GM10266 (cell line): ENCODE measurements around the gene PDE10A.

Experiments used
- DNase-seq: peaks from one replicate; pipeline ENCODE4 v3.0.0; 2012; ENCODE audit errors: extremely low spot score
- TF ChIP-seq, protein P1 (sequence below): IDR thresholded peaks from 2 replicates; pipeline ENCODE4 v1.5.1; 2012; ENCODE audit warnings: mild to moderate bottlenecking, low read depth; ENCODE audit not compliant: control insufficient read depth, insufficient read depth; ENCODE audit errors: missing control alignments

The PDE10A gene

DNA sequence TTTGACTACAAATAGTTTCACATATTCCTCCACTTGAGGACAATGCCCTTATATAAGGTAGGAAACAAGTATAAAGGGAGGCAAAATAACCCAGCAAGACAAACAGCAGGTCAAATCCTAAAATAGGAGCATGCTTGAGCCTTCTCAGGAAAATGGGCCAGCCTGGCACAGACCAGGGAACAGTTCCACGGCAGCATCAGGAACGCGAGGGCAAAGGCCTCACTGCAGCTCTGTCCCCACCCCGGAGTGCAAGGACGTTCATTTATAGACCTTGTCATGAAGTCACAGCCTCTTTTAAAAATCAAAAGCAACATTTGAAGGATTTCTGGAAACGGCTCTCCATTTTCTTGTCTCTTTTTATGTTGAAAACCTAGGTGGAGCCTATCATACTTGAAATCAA lies 17.1 kb downstream of the PDE10A start:
- DNase-seq = no peak
- TF ChIP-seq, protein P1, sequence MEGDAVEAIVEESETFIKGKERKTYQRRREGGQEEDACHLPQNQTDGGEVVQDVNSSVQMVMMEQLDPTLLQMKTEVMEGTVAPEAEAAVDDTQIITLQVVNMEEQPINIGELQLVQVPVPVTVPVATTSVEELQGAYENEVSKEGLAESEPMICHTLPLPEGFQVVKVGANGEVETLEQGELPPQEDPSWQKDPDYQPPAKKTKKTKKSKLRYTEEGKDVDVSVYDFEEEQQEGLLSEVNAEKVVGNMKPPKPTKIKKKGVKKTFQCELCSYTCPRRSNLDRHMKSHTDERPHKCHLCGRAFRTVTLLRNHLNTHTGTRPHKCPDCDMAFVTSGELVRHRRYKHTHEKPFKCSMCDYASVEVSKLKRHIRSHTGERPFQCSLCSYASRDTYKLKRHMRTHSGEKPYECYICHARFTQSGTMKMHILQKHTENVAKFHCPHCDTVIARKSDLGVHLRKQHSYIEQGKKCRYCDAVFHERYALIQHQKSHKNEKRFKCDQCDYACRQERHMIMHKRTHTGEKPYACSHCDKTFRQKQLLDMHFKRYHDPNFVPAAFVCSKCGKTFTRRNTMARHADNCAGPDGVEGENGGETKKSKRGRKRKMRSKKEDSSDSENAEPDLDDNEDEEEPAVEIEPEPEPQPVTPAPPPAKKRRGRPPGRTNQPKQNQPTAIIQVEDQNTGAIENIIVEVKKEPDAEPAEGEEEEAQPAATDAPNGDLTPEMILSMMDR = no peak

GRCh38 chr6:165644586-165645266 lies 18.3 kb downstream of the PDE10A start:
- TF ChIP-seq, protein P1 = no peak
- no peak for DNase-seq

DNA sequence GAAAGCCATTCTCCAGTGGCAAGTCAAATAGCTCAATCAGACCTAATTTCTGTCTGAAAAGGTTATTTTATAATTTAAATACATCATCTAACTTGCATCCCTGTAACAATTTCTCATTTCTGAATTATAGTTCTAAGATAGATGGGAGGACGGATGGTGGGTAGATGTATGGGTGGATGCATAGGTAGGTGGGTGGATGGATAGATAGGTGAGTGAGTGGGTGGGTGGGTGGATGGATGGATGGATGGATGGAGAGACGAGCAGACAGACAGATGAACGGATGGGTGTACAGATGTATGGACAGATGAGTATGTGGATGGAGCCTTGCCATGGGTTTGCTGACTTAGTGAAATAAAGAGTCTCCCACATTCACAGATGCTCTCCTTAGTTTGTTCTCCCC lies 20.0 kb downstream of the PDE10A start:
- TF ChIP-seq, protein P1 = no peak
- DNase-seq = no peak

- TF ChIP-seq, protein P1 = no peak
- no peak for DNase-seq
Observed at GRCh38 chr6:165641672-165642156, 21.3 kb downstream of the PDE10A start.

DNA sequence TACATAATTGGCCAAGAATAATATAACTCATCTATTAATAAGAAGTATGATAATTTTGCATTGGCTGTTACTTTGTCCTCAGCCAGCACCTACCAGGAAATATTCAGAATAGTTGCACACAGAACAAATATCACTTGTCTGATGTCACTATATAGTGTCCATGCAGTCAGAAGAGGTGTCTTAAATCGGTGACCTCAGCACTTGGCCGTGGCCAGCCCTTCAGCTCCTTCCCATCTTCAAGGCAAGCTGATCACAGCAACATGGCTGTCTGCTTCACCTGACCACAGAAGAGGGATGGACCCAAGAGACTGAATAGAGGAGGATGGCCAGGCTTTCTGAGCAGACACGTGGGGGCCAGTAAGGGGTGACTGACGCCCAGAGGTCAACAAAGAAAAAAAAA lies 22.2 kb downstream of the PDE10A start:
- DNase-seq = no peak
- TF ChIP-seq, protein P1 = no peak

DNA sequence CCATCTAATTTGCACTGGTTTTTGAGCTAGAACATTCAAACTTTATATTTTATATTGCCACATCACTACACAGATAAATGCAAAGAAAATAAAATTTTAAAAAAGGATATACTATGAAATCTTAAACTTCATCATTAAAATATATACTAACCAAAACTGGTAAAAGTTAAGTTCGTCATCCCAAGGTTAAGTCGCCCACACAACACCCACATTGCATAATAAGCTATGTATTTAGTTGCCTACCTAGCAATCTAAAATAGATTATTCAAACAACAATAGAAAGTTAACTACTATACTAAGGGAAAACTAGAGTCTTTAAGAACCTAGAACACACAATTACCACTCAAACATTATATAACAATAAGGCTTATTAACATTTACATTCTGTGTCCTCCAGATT lies 24.5 kb downstream of the PDE10A start:
- DNase-seq = no peak
- TF ChIP-seq, protein P1 = no peak

- TF ChIP-seq, protein P1 = no peak
- DNase-seq = no peak
Observed at GRCh38 chr6:165637586-165637985, 25.5 kb downstream of the PDE10A start.
